Dedifferentiated amniotic fluid mesenchymal stem cell (primary cell): ENCODE results near the gene XXYLT1.

Experiments
- DNase-seq: peaks from one replicate; pipeline ENCODE4 v3.0.0-alpha.2; 2016; ENCODE audit errors: extremely low spot score

XXYLT1 gene

GRCh38 chr3:195129644-195130492, 141.1 kb downstream of the XXYLT1 start:
- no peak for DNase-seq

- DNase-seq: no peak
These were observed 141.8 kb downstream of the XXYLT1 start for GRCh38 chr3:195129072-195129643.

GRCh38 chr3:195128255-195129071, 142.5 kb downstream of the XXYLT1 start:
- DNase-seq: no peak

- no peak for DNase-seq
These were observed 144.8 kb downstream of the XXYLT1 start for GRCh38 chr3:195126056-195126605.

- no peak for DNase-seq
These were observed 145.3 kb downstream of the XXYLT1 start for GRCh38 chr3:195125646-195126045.

- DNase-seq: no peak
These were observed 146.5 kb downstream of the XXYLT1 start for GRCh38 chr3:195124378-195124992.

- DNase-seq: no peak
These were observed 147.7 kb downstream of the XXYLT1 start for GRCh38 chr3:195123281-195123691.

GRCh38 chr3:195122261-195122660, 148.7 kb downstream of the XXYLT1 start:
- DNase-seq: no peak

- no peak for DNase-seq
These were observed 150.7 kb downstream of the XXYLT1 start for GRCh38 chr3:195120267-195120601.

GRCh38 chr3:195119461-195120266, 151.3 kb downstream of the XXYLT1 start:
- DNase-seq: peak; percentile 54

- no peak for DNase-seq
These were observed 152.3 kb downstream of the XXYLT1 start for GRCh38 chr3:195118671-195119070.

- DNase-seq: no peak
These were observed 152.9 kb downstream of the XXYLT1 start for GRCh38 chr3:195117978-195118581.

GRCh38 chr3:195116407-195117185, 154.4 kb downstream of the XXYLT1 start:
- no peak for DNase-seq

- DNase-seq: no peak
These were observed 155.2 kb downstream of the XXYLT1 start for GRCh38 chr3:195115600-195116406.

- no peak for DNase-seq
These were observed 156.0 kb downstream of the XXYLT1 start for GRCh38 chr3:195114786-195115599.

GRCh38 chr3:195113536-195114425, 157.2 kb downstream of the XXYLT1 start:
- DNase-seq: no peak

GRCh38 chr3:195113048-195113447, 157.9 kb downstream of the XXYLT1 start:
- no peak for DNase-seq
